ENCODE data around the gene RABGEF1. TPM values are rescaled to one million over a fixed set of nuclear protein-coding genes. Genes with fewer than 3 reads are reported as not detected.

The RABGEF1 gene
- total RNA-seq, 2 experiments from 2014 or later = 18.2 to 25.5 TPM

DNA sequence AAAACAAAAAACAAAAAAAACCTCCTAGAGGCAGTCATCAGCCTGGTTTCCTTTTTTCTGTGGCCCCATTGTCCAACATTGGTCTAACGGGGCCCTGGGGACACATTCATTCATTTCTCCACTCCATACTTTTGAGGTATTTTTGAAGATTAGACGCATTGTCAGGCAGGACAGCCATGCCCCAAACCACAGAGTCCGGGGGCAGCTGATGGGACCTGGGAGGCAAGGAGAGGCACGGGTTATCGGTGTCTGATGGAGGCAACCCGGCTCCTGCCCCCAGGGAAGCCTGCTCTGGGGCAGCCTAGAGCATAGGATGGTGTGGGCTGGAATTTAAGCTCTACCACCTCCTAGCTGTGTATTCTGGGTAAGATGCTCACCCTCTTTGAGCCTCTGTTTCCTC, 6.5 kb upstream of the RABGEF1 start:
- Histone ChIP-seq H4K20me1 (ENCODE audit: insufficient read depth, low read length) (no peaks in the 10 kb centered on the region), H3K9me3 (ENCODE audit: low read length) (peaks cover 8% of the 10 kb centered on the region), H3K4me2 (ENCODE audit: low read length) (no peak overlapping the region), H3K9me2 (ENCODE audit: insufficient read depth, low read length) (no peaks in the 10 kb centered on the region), H3K4me3 (ENCODE audit: low read depth, low read length, poor library complexity, severe bottlenecking) (no peak overlapping the region), H2AFZ (ENCODE audit: low read length) (no peak overlapping the region), H3K79me2 (ENCODE audit: insufficient read depth, low read depth, low read length) (peaks cover 16% of the 10 kb centered on the region; the same call in 1 of the 2 replicates), H3K27ac (ENCODE audit: low read depth, low read length, poor library complexity, severe bottlenecking) (no peak overlapping the region), H3K36me3 (ENCODE audit: insufficient read depth, low read length) (peaks cover 27% of the 10 kb centered on the region), H3K4me1 (ENCODE audit: insufficient read depth, low read length, poor library complexity, severe bottlenecking) (peaks cover 31% of the 10 kb centered on the region)
- no TSS peak for BruUV-seq (replicated peaks)
- TF ChIP-seq CTCF (conservative IDR thresholded peaks at IDR 0.05; ENCODE audit: low read length) = no peak
- no peak for TF ChIP-seq EZH2phosphoT487 (IDR thresholded peaks at IDR 0.05; ENCODE audit: borderline replicate concordance, low read depth, low read length)
- intact Hi-C loops (cut with micrococcal nuclease; ENCODE audit: unreplicated experiment) = no loop called here
- CTCF ChIA-PET (ENCODE audit: unreplicated experiment) = no interaction called here
- DNase-seq (ENCODE audit: low spot score) = no peak
- POLR2A ChIA-PET = no interaction called here

- intact Hi-C loops (cut with micrococcal nuclease; ENCODE audit: unreplicated experiment) = loop anchor here (5.0 kb wide), 2 partner anchors 53 to 108 kb away; partner anchors contain the start of gene KCTD7
- no TSS peak for BruUV-seq (replicated peaks)
These were observed 5.4 kb upstream of the RABGEF1 start for GRCh38 chr7:66735154-66735553.

More at GRCh38 chr7:66735154-66735553, 5.4 kb upstream of the RABGEF1 start:
- H3K4me3 ChIP-seq (ENCODE audit: low read depth, low read length, poor library complexity, severe bottlenecking) = no peak overlapping the region
- peaks cover 39% of the 10 kb centered on the region for H3K4me1 ChIP-seq (ENCODE audit: insufficient read depth, low read length, poor library complexity, severe bottlenecking)
- H3K79me2 ChIP-seq (ENCODE audit: insufficient read depth, low read depth, low read length) = peaks cover 26% of the 10 kb centered on the region; the same call in 1 of the 2 replicates
- peaks cover 27% of the 10 kb centered on the region for H3K36me3 ChIP-seq (ENCODE audit: insufficient read depth, low read length)
- CTCF ChIA-PET (ENCODE audit: unreplicated experiment) = no interaction called here
- TF ChIP-seq EZH2phosphoT487 (IDR thresholded peaks at IDR 0.05; ENCODE audit: borderline replicate concordance, low read depth, low read length) (no peak), CTCF (conservative IDR thresholded peaks at IDR 0.05; ENCODE audit: low read length) (no peak)
- peaks cover 8% of the 10 kb centered on the region for H3K9me3 ChIP-seq (ENCODE audit: low read length)
- POLR2A ChIA-PET = no interaction called here
- no peak overlapping the region for H2AFZ ChIP-seq (ENCODE audit: low read length)
- no peak for DNase-seq (ENCODE audit: low spot score)
- no peaks in the 10 kb centered on the region for H3K9me2 ChIP-seq (ENCODE audit: insufficient read depth, low read length)
- H3K27ac ChIP-seq (ENCODE audit: low read depth, low read length, poor library complexity, severe bottlenecking) = no peak overlapping the region
- H3K4me2 ChIP-seq (ENCODE audit: low read length) = no peak overlapping the region
- no peaks in the 10 kb centered on the region for H4K20me1 ChIP-seq (ENCODE audit: insufficient read depth, low read length)

Measured in OCI-LY7 (cell line).